ENCODE data around the gene SORT1.

GRCh38 chr1:109265741-109266330, 131.9 kb downstream of the SORT1 start:
- no peak for TF ChIP-seq CTCF (IDR thresholded peaks at IDR 0.05)
- TF ChIP-seq POLR2A (IDR thresholded peaks at IDR 0.05), result no peak
